Measurements from ENCODE around the gene CRIP3. TPM values are rescaled to one million over a fixed set of nuclear protein-coding genes. Genes with fewer than 3 reads are reported as not detected.

CRIP3 gene
- total RNA-seq, 1 experiment from 2014 or later = 2.3 TPM

DNA sequence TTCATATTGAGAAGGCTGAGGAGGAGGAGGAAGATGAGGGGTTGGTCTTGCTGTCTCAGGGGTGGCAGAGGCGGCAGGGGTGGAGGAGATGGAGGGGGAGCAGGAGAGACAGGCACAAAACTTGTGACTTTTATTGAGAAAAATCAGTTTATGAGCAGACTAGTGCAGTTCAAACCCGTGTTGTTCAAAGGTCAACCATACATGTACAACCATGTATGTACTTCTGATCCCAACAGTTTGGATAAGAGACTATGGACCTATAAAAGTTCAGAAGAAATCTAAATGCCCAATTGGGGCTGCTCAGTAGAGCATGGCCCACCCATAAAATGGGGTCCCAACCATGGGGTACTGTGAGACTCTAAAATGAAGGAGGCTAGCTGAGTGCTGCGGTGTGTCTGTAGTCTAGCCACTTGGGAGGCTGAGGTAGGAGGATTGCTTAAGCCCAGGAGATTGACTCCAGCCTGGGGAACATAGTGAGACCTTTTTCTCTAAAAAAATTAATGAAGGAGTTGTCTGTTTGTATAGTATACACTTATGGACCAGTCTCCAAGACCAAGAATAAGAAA lies 18.2 kb downstream of the CRIP3 start:
- Mint-ChIP-seq H3K36me3 (ENCODE audit: insufficient read depth, unreplicated experiment) (no peaks in the 10 kb centered on the region), H3K27ac (ENCODE audit: unreplicated experiment) (no peak overlapping the region), H3K9me3 (ENCODE audit: low read depth, unreplicated experiment) (no peaks in the 10 kb centered on the region), H3K27me3 (ENCODE audit: unreplicated experiment) (no peaks in the 10 kb centered on the region), H3K4me1 (ENCODE audit: low read depth, unreplicated experiment) (no peaks in the 10 kb centered on the region), H3K4me3 (ENCODE audit: low read depth, unreplicated experiment) (no peak overlapping the region)
- CTCF ChIA-PET = no interaction called here
- no peak for DNase-seq
- no TSS peak for BruUV-seq (replicated peaks)
- TF ChIP-seq, protein P1, sequence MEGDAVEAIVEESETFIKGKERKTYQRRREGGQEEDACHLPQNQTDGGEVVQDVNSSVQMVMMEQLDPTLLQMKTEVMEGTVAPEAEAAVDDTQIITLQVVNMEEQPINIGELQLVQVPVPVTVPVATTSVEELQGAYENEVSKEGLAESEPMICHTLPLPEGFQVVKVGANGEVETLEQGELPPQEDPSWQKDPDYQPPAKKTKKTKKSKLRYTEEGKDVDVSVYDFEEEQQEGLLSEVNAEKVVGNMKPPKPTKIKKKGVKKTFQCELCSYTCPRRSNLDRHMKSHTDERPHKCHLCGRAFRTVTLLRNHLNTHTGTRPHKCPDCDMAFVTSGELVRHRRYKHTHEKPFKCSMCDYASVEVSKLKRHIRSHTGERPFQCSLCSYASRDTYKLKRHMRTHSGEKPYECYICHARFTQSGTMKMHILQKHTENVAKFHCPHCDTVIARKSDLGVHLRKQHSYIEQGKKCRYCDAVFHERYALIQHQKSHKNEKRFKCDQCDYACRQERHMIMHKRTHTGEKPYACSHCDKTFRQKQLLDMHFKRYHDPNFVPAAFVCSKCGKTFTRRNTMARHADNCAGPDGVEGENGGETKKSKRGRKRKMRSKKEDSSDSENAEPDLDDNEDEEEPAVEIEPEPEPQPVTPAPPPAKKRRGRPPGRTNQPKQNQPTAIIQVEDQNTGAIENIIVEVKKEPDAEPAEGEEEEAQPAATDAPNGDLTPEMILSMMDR (IDR thresholded peaks at IDR 0.05; ENCODE audit: unreplicated experiment) = no peak
- intact Hi-C loops (cut with micrococcal nuclease; ENCODE audit: unreplicated experiment) = no loop called here

DNA sequence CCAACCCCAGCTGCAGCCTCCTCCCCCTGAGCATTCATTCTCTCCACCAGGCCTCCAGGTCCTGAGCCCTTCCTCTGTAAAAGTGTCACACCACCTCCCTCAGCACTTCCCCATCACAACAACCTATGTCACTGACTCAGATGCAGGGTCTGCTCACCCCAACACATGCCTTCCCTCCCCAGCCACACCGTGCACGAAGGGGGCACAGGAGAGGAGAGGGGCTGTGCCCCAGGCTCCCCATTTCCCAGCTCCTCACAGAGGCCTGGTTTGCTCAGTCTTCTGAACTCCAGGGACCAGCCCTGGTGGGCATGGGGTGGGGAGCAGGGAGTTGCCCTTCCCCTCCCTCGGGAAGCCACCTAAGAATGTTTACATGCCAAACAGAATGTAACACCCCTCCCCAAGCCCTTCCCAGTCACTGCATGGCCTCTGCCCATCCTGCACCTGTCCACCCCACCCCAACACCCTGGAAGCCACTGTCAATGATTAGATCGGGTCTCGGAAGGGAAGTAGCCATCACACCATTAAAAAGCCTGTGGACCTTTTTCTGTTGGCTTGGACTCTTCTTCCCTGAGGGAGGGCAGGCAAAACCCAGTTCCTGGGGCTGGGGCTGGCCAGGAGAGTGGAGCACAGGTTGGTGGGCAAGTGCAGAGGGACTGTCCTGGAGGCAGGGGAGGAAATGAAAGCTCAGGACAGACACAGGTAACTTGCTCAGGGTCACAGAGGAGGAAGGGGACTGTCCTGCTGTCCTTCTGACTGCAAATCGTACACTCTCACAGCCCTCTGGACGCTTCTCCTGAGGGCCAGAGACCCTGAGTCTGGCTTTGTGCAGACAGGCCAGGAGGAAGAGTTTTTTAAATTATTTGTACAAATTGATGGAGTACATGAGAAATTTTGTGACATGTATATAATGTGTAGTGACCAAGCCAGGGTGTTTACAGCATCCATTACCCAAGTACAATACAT lies 20.6 kb downstream of the CRIP3 start:
- H3K4me3 Mint-ChIP-seq (ENCODE audit: low read depth, unreplicated experiment) = no peak overlapping the region
- no peaks in the 10 kb centered on the region for H3K9me3 Mint-ChIP-seq (ENCODE audit: low read depth, unreplicated experiment)
- DNase-seq = no peak
- TF ChIP-seq, protein P1 (IDR thresholded peaks at IDR 0.05; ENCODE audit: unreplicated experiment) = no peak
- CTCF ChIA-PET = interaction anchor here (1.1 to 1.5 kb wide), 2 partner anchors 9 to 46 kb away, joined by 3 to 4 read pairs; no protein-coding TSS in a partner anchor
- H3K27ac Mint-ChIP-seq (ENCODE audit: unreplicated experiment) = no peak overlapping the region
- BruUV-seq (replicated peaks) = no TSS peak
- no peaks in the 10 kb centered on the region for H3K4me1 Mint-ChIP-seq (ENCODE audit: low read depth, unreplicated experiment)
- H3K36me3 Mint-ChIP-seq (ENCODE audit: insufficient read depth, unreplicated experiment) = no peaks in the 10 kb centered on the region
- intact Hi-C loops (cut with micrococcal nuclease; ENCODE audit: unreplicated experiment) = no loop called here
- H3K27me3 Mint-ChIP-seq (ENCODE audit: unreplicated experiment) = peaks cover 4% of the 10 kb centered on the region

DNA sequence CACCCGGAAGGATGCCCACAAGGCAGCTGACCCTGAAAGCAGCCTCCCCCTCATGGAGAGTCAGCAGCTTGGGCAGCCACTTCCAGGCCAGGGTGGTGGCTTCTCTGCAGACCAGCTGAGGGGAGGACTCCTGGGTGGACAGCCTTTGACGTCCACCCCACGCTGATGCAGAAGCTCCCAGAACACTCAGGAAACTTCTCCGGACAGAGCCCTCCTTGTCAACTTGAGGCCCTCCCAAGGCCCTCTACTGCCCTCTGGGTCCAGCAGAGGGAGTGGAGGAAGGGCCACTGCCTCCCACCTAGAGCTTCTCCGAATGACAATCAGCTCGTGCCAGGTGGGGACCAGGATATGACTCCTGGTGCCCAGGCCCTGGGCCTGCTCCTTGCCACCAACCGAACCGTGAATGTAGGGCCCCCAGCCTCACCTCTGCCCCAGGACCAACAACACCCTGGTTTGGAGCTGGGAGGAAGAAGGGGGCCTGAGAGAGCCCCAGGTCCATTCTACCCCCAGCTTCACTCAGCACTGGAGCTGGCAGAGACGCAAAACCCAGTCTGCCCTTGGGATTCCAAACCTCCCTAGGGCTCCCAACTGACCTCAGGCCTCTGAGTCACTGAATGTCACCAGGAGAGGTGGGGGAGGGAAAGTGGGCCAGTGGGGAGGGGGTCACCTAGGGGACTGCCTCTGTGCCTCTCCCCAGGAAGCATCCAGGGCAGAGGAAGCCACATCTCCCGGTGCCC lies 21.5 kb downstream of the CRIP3 start:
- BruUV-seq (replicated peaks) = no TSS peak
- peaks cover 13% of the 10 kb centered on the region for H3K27me3 Mint-ChIP-seq (ENCODE audit: unreplicated experiment)
- TF ChIP-seq, protein P1 (IDR thresholded peaks at IDR 0.05; ENCODE audit: unreplicated experiment) = no peak
- H3K36me3 Mint-ChIP-seq (ENCODE audit: insufficient read depth, unreplicated experiment) = no peaks in the 10 kb centered on the region
- intact Hi-C loops (cut with micrococcal nuclease; ENCODE audit: unreplicated experiment) = no loop called here
- no peaks in the 10 kb centered on the region for H3K9me3 Mint-ChIP-seq (ENCODE audit: low read depth, unreplicated experiment)
- H3K4me1 Mint-ChIP-seq (ENCODE audit: low read depth, unreplicated experiment) = no peaks in the 10 kb centered on the region
- CTCF ChIA-PET = interaction anchor here (1.0 to 1.5 kb wide), 3 partner anchors 10 to 89 kb away, joined by 3 to 6 read pairs (median 4); no protein-coding TSS in a partner anchor
- no peak for DNase-seq
- no peak overlapping the region for H3K27ac Mint-ChIP-seq (ENCODE audit: unreplicated experiment)
- no peak overlapping the region for H3K4me3 Mint-ChIP-seq (ENCODE audit: low read depth, unreplicated experiment)

DNA sequence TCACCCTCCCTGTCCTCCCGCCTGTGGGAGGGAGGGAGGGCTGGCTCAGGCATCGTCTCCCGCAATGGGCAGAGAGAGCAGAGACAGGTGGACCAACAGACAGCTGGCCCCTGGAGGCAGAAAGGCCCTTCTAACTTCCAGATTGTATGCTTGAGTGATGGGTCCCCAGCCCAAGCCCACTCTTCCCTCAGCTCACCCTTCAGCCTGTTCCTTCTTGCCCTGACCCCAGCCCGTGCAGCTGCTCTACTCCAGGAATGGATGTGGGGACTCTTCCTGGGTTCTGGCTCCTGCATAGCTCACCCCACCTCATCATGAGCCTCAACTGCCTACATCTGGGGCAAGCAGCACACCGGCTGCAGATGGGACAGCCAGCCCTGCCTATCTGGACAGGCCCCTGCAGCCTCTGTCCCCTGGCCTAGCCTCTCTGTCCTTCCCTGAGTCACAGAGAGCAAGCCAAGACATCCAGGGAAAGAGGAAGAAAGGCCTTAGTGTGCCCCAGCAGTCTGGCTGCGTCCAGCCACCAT lies 22.1 kb downstream of the CRIP3 start:
- TF ChIP-seq, protein P1 (IDR thresholded peaks at IDR 0.05; ENCODE audit: unreplicated experiment) = no peak
- BruUV-seq (replicated peaks) = no TSS peak
- CTCF ChIA-PET = interaction anchor here (0.6 to 1.5 kb wide), 3 partner anchors 11 to 90 kb away, joined by 3 to 6 read pairs (median 3); no protein-coding TSS in a partner anchor
- H3K4me3 Mint-ChIP-seq (ENCODE audit: low read depth, unreplicated experiment) = no peak overlapping the region
- H3K9me3 Mint-ChIP-seq (ENCODE audit: low read depth, unreplicated experiment) = no peaks in the 10 kb centered on the region
- intact Hi-C loops (cut with micrococcal nuclease; ENCODE audit: unreplicated experiment) = no loop called here
- no peaks in the 10 kb centered on the region for H3K4me1 Mint-ChIP-seq (ENCODE audit: low read depth, unreplicated experiment)
- no peak for DNase-seq
- H3K36me3 Mint-ChIP-seq (ENCODE audit: insufficient read depth, unreplicated experiment) = no peaks in the 10 kb centered on the region
- no peak overlapping the region for H3K27ac Mint-ChIP-seq (ENCODE audit: unreplicated experiment)
- peaks cover 19% of the 10 kb centered on the region for H3K27me3 Mint-ChIP-seq (ENCODE audit: unreplicated experiment)
